Tibial nerve (tissue), 4 donors: ENCODE data around the gene DLGAP1.

ENCODE experiments used
- CTCF ChIP-seq, 5 experiments: fragments of 200-600 bp in 3 of 5; fragments of 450-650 bp in 2 of 5; sonication (generic) in 3 of 5; IDR thresholded peaks; one replicate each; pipeline ENCODE4 v1.5.1; 2016 to 2019; ENCODE audit warnings: antibody characterized with exemption in 5 of 5, mild to moderate bottlenecking in 3 of 5, moderate library complexity in 2 of 5
- EP300 ChIP-seq, 2 donors: sonication (generic); formaldehyde crosslinking; IDR thresholded peaks; one replicate each; pipeline ENCODE4 v1.6.1; 2017; ENCODE audit warnings: antibody characterized with exemption in 2 of 2, mild to moderate bottlenecking in 1 of 2
- POLR2A ChIP-seq, 2 donors: fragments of 450-650 bp; IDR thresholded peaks; one replicate each; pipeline ENCODE4 v1.6.1; 2017; ENCODE audit warnings: antibody characterized with exemption in 2 of 2, mild to moderate bottlenecking in 2 of 2, moderate library complexity in 2 of 2

GRCh38 chr18:4252829-4253228 is 202.3 kb downstream of the DLGAP1 start:
- TF ChIP-seq CTCF (IDR thresholded peaks at IDR 0.05) (no peak), EP300 (IDR thresholded peaks at IDR 0.05) (no peak), POLR2A (IDR thresholded peaks at IDR 0.05) (no peak)
